Left kidney (tissue), 2 donors: ENCODE measurements around the gene ACP1. TPM values are rescaled to one million over a fixed set of nuclear protein-coding genes. Genes with fewer than 3 reads are reported as not detected.
A peak's percentile ranks its signal among the peaks of the same experiment; 100 is the strongest.

ENCODE experiments used
- DNase-seq: peaks from one replicate; pipeline ENCODE4 v3.0.0-alpha.2; 2013
- polyA plus RNA-seq: library from polyadenylated mRNA; unstranded; fragments of 120-200 nt; gene quantifications from one replicate; pipeline ENCODE4 v1.2.1, GENCODE V29; 2013; ENCODE audit not compliant: insufficient read length

Gene ACP1
- polyA plus RNA-seq, 1 donor = 163 TPM

DNA sequence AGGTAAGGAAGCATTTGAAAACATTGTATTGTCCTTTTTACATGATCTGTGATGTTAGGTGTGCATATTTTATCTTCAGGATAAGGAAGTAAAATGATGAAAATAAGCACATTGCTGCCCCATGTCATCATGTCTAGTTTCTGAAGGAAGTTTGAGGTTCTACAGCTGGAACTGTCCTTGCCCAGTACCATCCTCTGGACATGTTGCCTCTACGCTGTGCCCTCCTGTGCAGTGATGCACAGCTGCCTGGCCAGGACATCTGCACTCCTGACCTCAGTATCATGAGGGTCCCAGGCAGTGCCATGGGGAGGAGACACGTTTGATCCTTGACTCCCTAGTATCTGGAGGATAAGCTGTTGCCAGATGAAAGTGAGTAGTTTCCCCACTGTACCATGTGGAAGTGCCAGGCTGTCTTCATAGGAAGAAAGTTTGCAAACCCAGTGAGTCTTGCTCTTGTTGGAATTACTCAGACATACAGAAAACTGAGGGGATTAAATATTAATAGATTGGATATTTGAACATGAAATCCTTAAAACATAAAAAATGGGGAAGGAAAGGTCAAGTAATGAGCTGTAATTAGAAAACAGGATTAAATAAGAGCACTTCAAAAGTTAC, 13.7 kb downstream of the ACP1 start:
- DNase-seq = no peak

DNA sequence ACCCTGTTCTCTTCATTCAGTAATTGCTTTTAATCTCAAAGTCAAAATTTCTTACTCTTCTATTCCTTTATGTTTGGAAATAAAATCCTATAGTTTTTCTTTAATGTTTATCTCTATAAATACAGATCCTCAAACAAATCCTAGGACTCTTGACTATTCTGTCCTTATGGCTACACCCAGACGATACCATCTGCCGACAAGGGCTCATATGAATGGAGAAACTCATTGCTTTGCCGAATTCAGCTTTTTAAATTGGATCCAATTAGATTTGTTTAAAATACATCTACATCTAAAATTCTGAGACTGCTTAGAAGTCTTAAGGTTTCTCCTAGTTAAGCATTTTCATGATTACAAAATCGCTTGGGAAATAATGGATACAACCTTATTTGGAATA, 14.2 kb downstream of the ACP1 start:
- DNase-seq = no peak

DNA sequence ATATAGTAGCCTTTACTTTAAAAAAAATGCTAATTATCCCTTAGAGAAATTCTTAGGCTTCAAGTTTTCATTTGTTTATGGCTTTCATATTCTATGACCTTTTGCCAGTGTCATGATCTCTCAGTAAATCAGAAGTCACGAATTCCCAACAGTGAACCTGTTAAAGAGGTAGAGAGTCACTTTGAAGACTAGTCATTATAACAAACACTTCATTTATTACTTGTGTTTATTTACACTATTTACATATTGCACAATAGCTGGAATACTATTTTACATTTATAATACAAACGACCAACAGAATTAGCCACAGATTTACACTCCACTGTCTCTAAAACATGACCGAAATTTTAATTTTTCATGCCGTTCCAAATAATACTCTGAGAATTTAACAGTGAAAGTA, 14.6 kb downstream of the ACP1 start:
- no peak for DNase-seq

DNA sequence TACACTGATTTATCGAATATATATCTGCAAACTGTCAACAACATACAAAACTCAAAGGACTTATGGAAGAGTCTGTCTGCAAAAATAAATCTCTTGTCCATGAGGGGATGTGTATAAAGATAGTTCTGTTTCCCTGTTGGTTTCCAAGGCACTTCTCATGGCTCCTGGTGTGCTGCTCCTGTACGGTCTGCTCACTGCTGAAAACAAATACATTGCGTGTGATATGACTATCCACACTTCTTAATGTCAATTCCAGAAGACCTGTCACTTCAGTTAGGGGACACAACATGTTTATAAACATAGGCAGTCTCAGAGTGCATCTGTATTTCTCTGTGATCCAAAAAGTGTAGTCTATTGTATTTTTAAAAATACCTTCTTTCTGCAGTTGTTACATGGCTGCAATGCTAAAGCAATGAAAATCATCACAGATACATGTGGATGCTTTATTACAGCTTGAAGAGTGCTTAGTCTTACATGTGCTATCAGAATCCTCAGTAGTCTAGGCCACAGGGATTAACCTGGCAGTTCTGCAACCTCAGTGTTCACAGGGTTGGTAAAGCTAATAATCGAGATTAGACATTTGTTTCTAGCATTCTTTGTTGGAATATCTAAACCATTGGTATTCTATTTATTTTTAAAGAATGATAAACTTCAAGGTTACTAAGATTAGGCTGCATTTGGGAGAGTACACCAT, 15.4 kb downstream of the ACP1 start:
- DNase-seq = no peak

DNA sequence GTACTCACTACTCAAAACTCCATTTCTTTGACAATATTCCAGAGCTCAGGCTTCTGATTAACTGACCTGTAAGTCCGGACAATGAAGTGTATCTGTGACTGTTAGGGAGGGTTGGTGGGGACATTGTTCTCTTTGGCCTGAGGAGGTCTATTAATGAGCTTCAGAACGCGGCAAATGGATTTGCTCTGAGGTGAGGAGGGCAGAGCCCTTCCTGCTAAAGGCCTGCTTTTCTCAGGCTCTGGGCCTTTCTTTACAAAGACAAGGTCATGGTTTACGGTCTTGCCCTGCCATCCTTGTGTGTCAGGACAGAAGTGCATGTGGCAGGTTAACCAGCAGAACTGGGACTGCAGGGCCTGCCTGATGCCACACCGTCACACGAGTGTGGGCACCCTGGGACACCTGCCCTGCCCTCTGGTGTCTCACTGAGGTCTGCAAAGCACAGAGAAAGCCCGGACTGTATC, 15.9 kb downstream of the ACP1 start:
- DNase-seq = no peak

DNA sequence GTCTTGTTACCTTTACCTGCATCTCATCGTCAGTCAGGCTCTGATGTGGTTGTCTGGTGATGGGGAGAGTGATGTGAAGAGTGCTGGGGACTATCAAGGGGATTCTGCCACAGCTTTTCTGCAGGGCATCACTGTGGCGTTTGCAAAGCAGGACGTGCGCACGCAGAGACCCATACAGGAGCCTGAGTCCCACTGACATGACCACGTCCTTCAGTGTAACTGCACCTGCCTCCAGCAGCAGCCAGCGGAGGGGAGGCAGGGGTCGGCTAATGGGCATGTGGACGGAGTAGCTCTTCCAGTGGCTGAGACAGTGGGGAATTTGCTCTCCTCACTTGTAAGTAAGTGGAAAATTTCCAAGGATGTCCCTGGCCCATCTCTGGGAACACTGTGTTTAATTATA, 16.6 kb downstream of the ACP1 start:
- no peak for DNase-seq

DNA sequence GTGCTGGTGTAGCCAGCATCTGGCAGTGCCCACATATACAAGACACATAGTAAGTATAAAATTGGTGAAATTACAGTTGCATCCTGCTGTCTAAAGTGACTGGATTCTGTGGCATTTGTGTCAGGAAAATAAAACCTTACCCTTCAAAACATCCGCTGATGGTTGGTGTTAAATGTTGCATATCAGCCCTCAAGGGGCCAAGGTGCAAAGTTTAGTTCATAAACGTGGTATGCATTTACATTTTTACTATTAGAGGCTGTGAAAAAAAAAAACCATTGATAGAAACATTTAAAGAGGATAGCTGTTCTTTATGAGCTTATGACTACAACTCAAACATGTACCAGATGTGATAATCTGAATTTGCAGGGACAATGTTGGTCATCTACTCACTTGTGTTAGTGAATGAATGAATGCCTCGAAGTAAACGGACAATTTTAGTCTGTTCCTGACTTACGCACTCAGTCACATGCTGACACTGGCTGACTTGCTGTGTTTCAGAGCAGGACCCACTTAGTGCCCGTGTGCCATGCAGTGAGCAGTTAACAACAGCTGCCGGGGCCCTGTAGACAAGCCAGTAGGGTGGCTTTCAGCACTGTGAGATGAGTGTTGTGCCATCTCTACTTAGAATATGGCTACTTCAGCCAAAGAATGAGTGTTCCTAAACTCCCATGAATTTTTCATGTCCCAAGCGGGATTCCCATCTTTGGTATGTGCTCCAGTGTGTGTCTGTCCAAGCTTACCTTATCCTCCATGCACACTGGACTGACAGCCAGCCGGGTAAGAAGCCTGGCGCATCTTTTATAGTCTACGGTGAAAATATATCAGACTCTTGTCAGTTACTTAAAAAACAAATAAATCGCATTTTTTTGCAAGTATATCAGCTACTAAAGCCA, 17.9 kb downstream of the ACP1 start:
- DNase-seq = no peak

DNA sequence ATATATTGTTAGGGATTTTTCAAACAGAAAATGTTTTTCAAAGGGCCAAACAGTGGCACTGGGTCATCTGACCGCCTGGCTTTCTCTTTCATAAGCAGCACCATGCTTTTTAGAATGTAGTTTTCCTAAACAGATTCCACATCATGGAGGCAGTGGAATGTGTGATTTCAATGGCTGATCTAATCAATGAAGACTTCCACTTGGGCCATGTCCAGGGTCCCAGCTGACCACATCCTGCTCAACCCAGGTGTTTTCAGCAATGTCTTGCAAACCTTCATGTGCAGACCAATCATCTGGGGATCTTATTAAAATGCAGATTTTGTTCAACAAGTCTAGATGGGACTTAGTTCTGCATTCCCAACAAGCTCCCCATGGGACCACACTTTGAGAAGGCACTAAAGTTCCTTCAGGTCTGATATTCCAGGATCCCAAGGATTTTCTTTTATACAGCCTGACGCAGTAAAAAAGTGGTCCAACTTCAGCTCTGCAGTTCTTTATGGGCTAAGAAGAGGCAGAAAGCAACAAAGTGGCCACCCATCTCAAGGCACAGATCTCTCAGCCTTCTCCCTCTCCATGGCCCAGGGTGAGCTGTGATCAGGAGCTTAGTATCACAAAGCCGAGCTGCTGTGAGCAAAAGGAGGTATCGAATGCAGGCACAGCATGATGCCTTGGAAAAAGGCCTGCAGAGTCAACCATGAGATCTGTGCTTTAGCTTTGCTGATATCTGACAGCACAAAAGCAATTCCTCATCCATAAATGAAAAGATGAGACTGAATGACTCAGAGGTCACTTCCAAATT, 19.4 kb downstream of the ACP1 start:
- no peak for DNase-seq

DNA sequence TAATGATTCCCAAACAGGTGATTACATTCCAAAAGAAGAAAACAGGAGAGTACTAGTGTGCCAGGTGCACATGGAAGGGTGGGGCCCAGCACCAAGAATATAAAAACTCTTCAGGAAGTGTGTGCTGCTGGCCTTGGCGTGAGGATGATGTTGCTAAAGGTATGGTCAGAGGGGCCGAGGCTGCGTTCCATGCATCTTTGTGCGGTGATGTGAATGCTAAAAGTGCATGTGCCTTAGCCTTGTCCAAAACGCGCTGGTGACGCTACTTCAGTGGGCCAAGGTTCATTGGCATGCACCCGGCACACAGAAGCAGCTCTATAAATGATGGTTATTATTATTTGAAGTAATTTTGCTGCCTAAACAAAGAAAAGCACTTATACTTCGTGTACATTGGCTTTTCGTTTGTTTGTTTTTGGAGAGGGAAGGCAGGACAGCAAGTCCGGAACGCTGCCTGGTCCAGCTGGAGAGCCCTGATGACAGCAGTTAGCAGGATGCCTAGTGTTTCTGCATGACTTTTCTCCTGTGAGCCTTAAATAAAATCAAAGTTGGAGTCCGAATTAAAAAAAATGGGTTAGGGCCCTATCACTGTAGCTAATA, 20.2 kb downstream of the ACP1 start:
- no peak for DNase-seq

DNA sequence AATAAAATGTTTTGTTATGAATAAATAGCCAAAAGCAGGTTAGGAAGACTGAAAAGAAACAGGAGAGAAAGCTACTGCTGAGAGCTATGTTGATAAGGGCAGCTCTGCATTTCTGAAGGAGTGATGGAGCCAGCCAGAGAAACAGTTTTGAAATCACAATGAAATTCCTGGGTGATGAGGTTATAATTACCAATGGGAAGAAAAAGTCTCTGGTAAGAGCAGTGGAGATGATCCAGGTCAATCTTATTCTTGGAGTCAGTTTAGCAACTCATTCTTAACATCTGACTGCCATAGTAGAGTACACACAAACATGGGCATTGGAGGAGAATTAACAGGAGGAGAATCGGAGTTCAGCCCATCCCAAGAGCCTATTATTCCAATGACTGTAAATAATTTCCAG, 20.8 kb downstream of the ACP1 start:
- DNase-seq = no peak

DNA sequence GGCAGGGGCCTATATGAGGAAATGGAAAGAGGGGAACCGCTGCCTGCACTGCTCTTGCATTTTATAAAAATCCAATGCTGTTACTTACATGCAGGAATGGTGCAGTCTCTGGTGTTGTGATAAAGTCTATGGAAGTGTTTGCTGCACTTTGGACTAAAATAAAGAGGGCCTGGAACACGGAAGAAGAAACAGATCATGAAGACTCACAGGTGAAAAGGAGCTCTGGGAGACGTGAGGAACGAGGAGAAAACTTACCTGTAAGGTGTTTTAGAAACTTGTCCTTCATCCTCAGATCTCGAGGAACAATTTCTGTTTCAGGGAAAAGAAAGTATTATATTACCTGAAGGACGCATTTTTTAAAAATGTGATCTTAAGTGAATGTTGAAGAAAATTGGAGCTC, 21.3 kb downstream of the ACP1 start:
- DNase-seq = no peak

DNA sequence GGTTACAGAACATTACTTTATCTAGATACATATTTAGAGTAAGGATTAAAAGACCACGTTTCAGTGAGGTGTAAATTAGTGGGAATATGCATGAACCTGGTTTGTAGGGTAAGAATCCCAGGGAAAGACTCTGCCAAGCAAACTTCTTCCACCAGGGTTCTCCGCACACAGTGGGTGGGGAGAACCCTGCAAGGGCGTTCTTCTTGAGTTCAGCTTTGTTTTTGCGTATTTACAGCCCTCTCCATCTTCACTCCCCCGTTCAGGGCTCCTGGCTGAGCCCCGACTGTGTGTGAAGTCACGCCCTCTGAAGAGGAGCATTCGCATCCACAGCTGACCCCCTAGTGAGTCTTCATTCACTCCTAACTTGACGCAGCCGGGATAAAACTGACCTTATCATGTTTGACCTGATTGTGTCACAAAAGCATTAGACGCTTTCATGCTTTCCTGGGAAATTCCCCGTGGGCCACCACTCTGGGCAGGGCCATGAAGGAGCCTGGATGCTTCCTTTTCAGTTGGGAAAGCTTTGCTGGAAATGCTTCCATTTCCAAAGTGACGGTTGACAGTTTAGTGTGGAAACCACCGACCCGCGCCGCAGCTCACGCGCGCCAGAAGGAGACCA, 22.1 kb downstream of the ACP1 start:
- no peak for DNase-seq

DNA sequence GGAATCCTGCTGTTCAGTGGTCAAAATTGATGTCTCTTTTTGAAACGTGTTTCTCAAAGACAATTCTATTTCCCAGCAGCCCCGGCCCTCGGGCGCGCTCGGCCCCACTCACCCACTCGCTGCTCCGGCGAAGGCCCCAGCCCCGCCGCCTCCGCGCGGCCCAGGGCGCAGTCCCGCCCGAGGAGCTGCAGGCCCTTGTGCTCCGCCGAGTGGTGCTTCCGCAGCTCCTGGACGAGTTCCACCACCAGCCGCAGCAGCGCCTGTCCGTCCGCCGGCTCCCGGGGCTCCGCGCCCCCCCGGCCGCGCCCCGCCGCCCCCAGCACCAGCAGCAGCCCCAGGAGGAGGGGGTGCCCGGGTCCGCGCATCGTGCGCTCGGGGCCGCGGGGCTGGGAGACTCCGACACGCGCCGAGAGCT, 22.7 kb downstream of the ACP1 start:
- no peak for DNase-seq

DNA sequence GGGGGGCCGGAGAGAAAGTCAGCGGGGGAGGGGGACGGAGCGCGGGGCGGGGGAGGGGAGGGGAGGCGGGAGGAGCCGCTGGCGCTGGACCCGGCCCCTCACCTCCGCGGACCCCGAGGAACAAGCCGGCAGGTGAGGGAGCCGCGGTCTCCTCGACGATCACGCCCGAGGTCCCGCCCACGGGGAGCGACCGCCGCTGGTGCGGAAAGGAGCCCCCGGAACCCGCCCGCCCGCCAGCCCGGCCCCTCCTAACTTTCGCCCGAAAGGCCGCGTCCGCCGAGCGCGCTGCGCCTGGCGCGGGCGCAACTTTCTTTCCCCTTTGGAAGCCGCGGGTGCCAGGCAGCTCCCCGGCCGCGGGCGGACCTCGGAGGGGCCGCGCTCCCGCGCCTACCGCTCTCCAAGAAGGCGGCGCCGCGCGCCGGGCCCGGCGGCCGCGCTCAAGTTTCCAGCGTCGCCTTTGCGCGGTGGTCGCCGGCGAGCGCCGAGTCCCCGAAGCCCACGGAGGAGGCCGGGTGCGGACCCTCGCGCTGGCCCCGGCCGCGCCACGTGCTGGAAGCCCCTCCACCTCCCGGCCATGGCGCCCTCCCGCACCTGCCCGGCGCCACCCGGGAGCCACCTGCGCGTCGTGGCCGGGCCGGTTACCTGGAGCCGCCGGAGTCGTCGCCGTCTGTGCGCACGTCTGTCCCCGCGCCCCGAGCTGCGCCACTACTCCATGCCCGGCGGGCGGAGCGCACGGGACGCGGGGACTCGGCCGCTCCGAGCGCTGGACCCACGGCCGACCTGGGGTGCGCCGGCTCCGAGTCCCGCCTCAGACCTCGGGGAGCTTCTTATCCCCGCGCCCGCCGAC, 23.4 kb downstream of the ACP1 start, which contains the start of gene ALKAL2:
ALKAL2 (minus strand) TSS at position 181 of the 847 bp plus-strand sequence. CDS start 256 bp downstream, outside the sequence.
- DNase-seq = no peak

DNA sequence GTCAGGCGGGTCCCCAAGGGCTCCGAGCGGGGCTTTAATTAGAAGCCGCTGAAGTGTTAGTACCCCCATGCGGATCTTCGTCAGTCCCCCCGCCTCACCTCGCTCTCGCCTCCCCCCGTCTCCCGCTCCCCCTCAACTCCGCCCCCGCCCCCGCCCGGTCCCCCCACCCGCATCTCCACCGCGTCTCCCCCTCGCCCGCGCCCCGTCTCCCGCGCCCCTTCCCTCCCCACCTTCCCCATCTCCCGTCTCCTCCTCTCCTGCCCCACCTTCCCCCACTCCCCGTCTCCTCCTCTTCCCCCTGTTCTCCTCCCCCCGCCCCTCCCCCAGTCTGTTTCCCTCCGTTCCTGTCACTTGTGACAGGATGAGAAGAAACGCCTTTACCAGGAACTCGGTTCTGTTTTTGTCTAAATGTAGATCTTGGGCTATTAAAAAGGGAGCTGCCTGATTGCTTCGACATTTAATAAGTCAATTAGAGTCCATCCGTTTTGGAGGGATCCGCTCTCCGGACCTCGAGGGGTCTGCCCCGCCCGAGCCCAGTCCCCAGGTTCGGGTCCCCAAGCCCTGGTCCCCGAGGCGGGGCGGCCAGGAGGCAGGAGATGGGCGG, 24.1 kb downstream of the ACP1 start:
- no peak for DNase-seq

DNA sequence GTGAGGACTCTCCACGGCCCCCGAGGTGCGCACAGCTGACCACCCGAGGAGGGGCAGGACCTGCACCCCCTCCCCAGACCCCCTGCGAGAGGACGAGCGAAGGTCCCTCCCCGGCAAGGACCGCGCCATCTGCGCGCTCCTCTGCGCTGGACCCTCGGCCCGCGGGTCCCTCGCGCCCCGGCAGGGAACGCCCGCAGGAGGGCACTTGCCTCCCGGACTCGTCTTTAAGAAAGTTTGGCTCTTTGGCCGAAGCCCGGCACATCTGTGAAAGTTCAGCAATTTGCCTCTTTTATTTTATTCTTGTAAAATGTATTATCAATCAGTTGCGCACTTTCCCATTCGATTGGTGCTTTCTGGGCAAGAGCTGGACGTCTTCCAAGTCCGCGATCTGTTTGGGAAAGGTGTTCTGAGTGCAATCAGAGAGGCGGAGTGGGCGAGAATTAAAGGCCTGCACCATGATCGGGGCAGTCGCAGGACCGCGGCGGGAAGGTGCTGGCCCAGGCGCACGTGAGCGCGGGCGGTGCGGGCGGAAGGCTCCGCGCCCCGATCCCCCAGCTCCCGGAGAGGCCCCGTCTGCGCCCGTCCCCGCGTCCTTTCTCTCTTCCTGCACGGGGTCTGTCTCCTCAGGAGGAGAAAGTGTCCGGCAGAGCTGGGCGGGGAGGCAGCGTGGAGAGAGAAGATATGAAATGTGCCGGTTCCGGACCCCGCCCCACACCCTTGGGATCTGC, 24.8 kb downstream of the ACP1 start:
- no peak for DNase-seq

DNA sequence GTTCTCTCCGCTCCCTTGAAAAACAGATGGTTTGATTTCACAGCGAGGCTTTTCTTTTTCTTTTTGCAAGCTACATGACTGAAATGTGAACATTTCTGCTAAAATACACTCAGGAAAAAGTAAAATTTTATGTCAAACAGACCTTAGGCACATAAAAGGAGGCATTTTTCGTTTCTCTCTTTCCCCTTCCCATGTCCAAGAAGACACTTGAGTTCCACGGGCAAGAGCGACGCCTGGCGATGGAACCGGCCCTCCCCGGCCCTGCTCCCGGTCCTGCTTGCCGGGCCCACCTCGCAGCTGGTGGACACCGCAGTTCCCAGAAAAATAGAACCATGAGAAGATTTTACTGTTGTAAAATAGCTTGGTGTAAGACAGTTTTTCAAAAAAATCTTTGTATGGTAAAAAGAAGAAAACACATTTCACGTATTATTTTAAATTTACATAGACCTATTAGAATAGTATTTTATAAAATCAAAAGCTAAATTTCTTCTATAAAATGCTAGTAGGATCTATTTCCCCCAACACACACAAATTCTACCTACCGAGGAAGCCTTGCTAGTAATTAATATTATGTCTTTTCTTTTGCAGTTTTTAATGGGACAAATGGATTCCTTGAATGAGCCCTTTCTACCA, 25.5 kb downstream of the ACP1 start:
- DNase-seq = peak; percentile 73

DNA sequence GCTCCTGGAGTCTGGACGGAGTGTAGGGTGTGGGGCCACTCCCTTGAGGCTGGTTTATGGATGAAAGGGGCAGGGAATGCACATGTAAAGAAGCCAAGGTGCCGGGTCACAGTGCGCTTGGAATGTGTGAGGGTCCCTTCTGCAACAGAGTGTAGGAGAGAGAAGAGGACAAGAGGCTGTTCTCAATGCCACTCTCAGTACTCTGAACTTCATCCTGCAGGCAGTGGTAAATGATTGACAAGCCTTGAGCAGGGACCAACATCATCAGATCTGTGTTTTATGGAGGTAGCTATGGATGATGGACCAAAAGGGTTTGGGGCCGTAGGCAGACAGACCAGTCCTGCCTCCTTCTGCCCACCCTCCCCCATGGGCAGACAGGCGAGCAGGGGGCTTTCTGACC, 30.3 kb downstream of the ACP1 start:
- DNase-seq = no peak

DNA sequence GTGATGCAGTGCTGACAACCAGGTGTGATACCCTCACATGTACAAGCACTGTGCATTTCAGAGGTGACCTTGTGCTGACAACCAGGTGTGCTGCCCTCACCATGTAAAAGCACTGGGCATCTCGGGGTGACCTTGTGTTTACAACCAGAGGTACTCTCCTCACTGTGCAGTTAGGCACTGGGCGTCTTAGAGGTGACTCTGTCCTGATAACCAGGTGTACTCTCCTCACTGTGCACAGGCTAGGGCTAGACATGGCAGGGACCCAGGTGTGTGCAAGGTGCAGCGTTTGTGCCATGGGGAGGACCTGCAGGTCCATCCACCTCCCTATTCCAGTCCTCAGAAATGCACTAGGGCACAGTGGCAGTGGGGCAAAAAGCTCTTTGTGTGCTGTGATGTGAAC, 31.6 kb downstream of the ACP1 start:
- DNase-seq = no peak
